Muscle of leg (tissue), 11 donors: ENCODE measurements around the gene PSD2. TPM values are rescaled to one million over a fixed set of nuclear protein-coding genes. Genes with fewer than 3 reads are reported as not detected.

Source experiments
- DNase-seq: peaks from one replicate; pipeline ENCODE4 v3.0.0; 2013
- H3K27ac ChIP-seq: one replicate; pipeline ENCODE4 v1.5.1; 2013; ENCODE audit warnings: mild to moderate bottlenecking, low read length, control low read depth
- H3K27me3 ChIP-seq: one replicate; pipeline ENCODE4 v1.6.1; 2013; ENCODE audit warnings: low read length; ENCODE audit not compliant: control insufficient read depth, insufficient read depth
- H3K36me3 ChIP-seq: one replicate; pipeline ENCODE4 v1.6.1; 2013; ENCODE audit warnings: low read length; ENCODE audit not compliant: control insufficient read depth, insufficient read depth
- H3K4me1 ChIP-seq: one replicate; pipeline ENCODE4 v1.6.1; 2013; ENCODE audit warnings: low read length; ENCODE audit not compliant: control insufficient read depth, insufficient read depth
- H3K4me3 ChIP-seq: one replicate; pipeline ENCODE4 v1.5.1; 2013; ENCODE audit warnings: low read length, control low read depth
- H3K9me3 ChIP-seq: replicated peaks from 2 replicates; pipeline ENCODE4 v1.6.1; 2013; ENCODE audit warnings: low read depth, low read length; ENCODE audit not compliant: control insufficient read depth
- WGBS: methylation state at CpG from one replicate; pipeline ENCODE4 v1.1.5; 2013; ENCODE audit warnings: missing lambda C conversion rate; ENCODE audit not compliant: insufficient coverage; 5-methylcytosine and 5-hydroxymethylcytosine counted together
- polyA plus RNA-seq, 8 donors: library from polyadenylated mRNA; unstranded; fragments of 120-200 nt; gene quantifications; one replicate each; pipeline versions ENCODE4 v1.2.1 to v1.2.3, GENCODE V29; 2013; ENCODE audit warnings: inconsistent platforms in 1 of 8, low replicate concordance in 1 of 8; ENCODE audit not compliant: insufficient read length in 8 of 8, insufficient read depth in 1 of 8
- total RNA-seq: library from RNA; stranded (reverse); fragments of 120-200 nt; gene quantifications from one replicate; pipeline ENCODE4 v1.2.4, GENCODE V29; 2013

PSD2 gene
- total and polyA plus RNA-seq, 9 donors: 0.18 to 0.47 (median 0.31) TPM

GRCh38 chr5:139805545-139805944 is 9.9 kb downstream of the PSD2 start:
- Histone ChIP-seq H3K36me3 (no peaks in the 10 kb centered on the region), H3K4me1 (no peaks in the 10 kb centered on the region), H3K4me3 (no peak overlapping the region), H3K27ac (no peak overlapping the region), H3K27me3 (peaks cover 32% of the 10 kb centered on the region), H3K9me3 (no peaks in the 10 kb centered on the region)
- WGBS: 96% methylated on average over 2 of the region's 2 CpGs
- no peak for DNase-seq

DNA sequence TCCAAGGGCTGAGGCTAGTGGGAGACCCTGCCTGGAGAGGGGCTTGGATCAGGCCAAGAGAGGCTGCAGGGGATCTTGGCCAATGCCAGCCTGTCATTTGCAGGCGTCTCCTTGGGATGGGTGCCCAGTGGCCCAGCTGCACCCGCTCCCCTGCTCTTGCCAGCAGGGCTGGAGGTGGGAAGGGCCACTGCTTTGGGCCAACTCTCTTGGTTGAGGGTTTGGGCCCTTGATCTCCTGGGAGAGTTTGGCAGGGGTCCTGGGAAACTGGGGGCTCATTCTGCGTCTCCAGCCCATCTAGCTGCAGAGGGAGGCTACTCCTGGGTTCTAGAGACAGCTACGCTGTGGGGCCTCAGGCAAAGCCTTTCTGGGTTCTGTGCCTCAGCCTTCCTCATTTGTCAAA is 10.5 kb downstream of the PSD2 start:
- DNase-seq: no peak
- H3K4me1 ChIP-seq: no peaks in the 10 kb centered on the region
- WGBS: 57% methylated on average over 3 of the region's 4 CpGs
- H3K27ac ChIP-seq: no peak overlapping the region
- no peaks in the 10 kb centered on the region for H3K36me3 ChIP-seq
- no peaks in the 10 kb centered on the region for H3K9me3 ChIP-seq
- H3K4me3 ChIP-seq: no peak overlapping the region
- peaks cover 32% of the 10 kb centered on the region for H3K27me3 ChIP-seq

DNA sequence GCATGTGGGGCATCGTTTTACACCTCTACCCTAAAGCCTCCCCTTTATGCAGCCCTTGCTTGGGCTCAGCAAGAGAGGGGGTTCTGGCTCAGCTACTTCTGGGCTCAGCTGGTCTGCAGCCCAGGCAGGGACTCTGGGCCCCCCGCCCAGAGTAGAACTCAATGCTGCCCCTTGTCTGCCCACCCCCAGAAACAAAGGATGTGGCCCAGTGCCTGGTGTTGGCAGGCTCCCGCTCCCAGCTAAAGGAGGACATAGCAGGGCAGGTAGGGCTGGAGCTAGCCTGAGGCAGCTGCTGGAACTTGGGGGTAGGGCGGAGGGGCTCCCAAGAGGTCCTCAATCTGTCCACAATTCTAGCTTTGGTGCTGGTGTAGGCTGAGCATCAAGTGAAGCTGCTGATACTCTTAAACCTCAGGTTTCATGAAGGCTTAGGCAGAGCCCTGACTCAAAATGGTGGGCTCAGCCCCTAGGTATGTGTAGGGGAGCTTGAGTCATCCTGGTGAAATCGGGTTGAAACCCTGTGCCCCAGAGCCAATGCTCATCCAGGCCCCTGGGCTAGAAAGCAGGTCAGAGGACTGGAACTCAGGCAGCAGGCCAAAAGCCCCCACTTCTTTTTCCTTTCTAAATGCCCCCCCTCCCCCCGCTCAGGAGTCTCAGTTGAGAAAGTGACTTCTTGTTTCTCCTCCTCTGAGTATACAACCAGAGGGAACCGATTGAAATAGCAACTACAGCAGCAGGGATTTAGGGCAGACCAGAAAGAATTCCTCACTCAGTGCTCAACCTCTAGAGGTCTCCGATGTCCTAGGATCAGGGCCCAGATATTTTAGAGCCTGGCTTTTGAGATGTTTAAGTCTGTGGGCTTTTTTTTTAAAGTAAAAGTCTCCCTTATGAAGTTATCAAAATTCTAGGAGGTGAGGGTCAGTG is 11.4 kb downstream of the PSD2 start:
- 70% methylated on average over 2 of the region's 8 CpGs for WGBS
- no peaks in the 10 kb centered on the region for H3K9me3 ChIP-seq
- no peaks in the 10 kb centered on the region for H3K4me1 ChIP-seq
- no peak overlapping the region for H3K27ac ChIP-seq
- H3K4me3 ChIP-seq: no peak overlapping the region
- no peaks in the 10 kb centered on the region for H3K36me3 ChIP-seq
- H3K27me3 ChIP-seq: peaks cover 23% of the 10 kb centered on the region
- no peak for DNase-seq

GRCh38 chr5:139807647-139808030 is 12.0 kb downstream of the PSD2 start:
- Histone ChIP-seq H3K36me3 (no peaks in the 10 kb centered on the region), H3K9me3 (no peaks in the 10 kb centered on the region), H3K4me3 (no peak overlapping the region), H3K27me3 (peaks cover 17% of the 10 kb centered on the region), H3K27ac (no peak overlapping the region), H3K4me1 (no peaks in the 10 kb centered on the region)
- no peak for DNase-seq
- no CpG with 5 or more reads among the region's 6 CpGs for WGBS

- Histone ChIP-seq H3K4me3 (no peak overlapping the region), H3K4me1 (no peaks in the 10 kb centered on the region), H3K27ac (no peak overlapping the region), H3K27me3 (peaks cover 10% of the 10 kb centered on the region), H3K9me3 (no peaks in the 10 kb centered on the region), H3K36me3 (no peaks in the 10 kb centered on the region)
- peak; percentile 57 for DNase-seq
- 26% methylated on average over 11 of the region's 19 CpGs for WGBS
These were observed 13.1 kb downstream of the PSD2 start for GRCh38 chr5:139808481-139809330.

DNA sequence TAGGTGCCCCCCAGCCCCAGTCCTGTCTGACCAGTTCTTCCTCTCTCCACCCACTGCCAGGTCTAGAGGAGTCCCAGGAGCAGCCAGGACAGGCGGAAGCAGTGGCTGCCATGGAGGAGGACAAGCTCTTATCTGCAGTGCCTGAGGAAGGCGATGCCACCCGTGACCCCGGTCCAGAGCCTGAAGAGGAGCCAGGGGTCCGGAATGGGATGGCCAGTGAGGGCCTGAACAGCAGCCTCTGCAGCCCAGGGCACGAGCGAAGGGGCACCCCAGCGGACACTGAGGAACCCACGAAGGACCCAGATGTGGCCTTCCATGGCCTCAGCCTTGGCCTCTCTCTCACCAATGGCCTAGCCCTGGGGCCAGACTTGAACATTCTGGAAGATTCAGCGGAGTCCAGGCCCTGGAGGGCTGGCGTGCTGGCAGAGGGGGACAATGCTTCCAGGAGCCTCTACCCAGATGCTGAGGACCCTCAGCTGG is 13.8 kb downstream of the PSD2 start:
- Histone ChIP-seq H3K9me3 (no peaks in the 10 kb centered on the region), H3K27ac (no peak overlapping the region), H3K27me3 (peaks cover 8% of the 10 kb centered on the region), H3K36me3 (no peaks in the 10 kb centered on the region), H3K4me3 (no peak overlapping the region), H3K4me1 (no peaks in the 10 kb centered on the region)
- DNase-seq: no peak
- WGBS: 90% methylated on average over 11 of the region's 11 CpGs

GRCh38 chr5:139810341-139811273 is 15.0 kb downstream of the PSD2 start:
- Histone ChIP-seq H3K4me3 (no peak overlapping the region), H3K27me3 (peaks cover 8% of the 10 kb centered on the region), H3K9me3 (no peaks in the 10 kb centered on the region), H3K4me1 (no peaks in the 10 kb centered on the region), H3K36me3 (no peaks in the 10 kb centered on the region), H3K27ac (no peak overlapping the region)
- 76% methylated on average over 7 of the region's 8 CpGs for WGBS
- DNase-seq: no peak

GRCh38 chr5:139811274-139811607 is 15.6 kb downstream of the PSD2 start:
- no peaks in the 10 kb centered on the region for H3K4me1 ChIP-seq
- no peaks in the 10 kb centered on the region for H3K36me3 ChIP-seq
- no CpG with 5 or more reads among the region's 2 CpGs for WGBS
- no peak for DNase-seq
- H3K4me3 ChIP-seq: no peak overlapping the region
- H3K9me3 ChIP-seq: no peaks in the 10 kb centered on the region
- H3K27me3 ChIP-seq: peaks cover 8% of the 10 kb centered on the region
- no peak overlapping the region for H3K27ac ChIP-seq

- H3K4me1 ChIP-seq: no peaks in the 10 kb centered on the region
- no peak overlapping the region for H3K27ac ChIP-seq
- no peaks in the 10 kb centered on the region for H3K36me3 ChIP-seq
- no peaks in the 10 kb centered on the region for H3K9me3 ChIP-seq
- DNase-seq: no peak
- 60% methylated on average over 3 of the region's 5 CpGs for WGBS
- H3K4me3 ChIP-seq: no peak overlapping the region
- H3K27me3 ChIP-seq: peaks cover 12% of the 10 kb centered on the region
These were observed 16.7 kb downstream of the PSD2 start for GRCh38 chr5:139812323-139812722.
